HG03280 (cell line): ENCODE results near the gene SPTLC1.
"Not testable (repeated sequence)": the region's sequence is repeated elsewhere in the genome, so short reads cannot be mapped to it uniquely, and the experiment has no call there.

Source experiments
- ATAC-seq: cut with Tn5 transposase; IDR thresholded peaks from one replicate; pipeline ENCODE4 v1.9.1; 2021; ENCODE audit warnings: mild to moderate bottlenecking, moderate library complexity; ENCODE audit not compliant: unreplicated experiment

Gene SPTLC1

GRCh38 chr9:92036411-92036746, 78.8 kb downstream of the SPTLC1 start:
- no peak for ATAC-seq

- ATAC-seq: no peak
Measured at GRCh38 chr9:92035687-92036410, 79.4 kb downstream of the SPTLC1 start.

GRCh38 chr9:92035146-92035545, 80.1 kb downstream of the SPTLC1 start:
- no peak for ATAC-seq

DNA sequence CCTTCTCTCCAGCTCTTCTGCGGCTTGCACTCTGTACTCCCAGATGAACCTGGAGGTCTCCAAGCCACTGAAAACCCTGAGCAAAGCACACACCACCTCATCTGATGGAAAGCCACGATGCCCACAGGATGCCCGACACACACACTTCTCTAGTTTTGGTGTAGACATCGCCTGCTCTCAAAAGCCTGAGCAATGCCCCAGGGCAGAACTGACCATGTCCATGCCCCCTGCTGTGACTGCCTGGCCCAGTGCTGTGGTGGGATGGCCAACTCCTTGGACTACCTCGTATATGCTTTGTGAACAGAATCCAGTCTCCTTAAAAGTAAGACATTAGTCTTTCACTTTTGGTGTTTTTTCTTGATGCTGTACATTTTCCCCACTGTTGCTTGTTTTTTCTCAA, 81.2 kb downstream of the SPTLC1 start:
- no peak for ATAC-seq

- ATAC-seq: no peak
Measured at GRCh38 chr9:92033307-92033706, 81.9 kb downstream of the SPTLC1 start.

- ATAC-seq: no peak
Measured at GRCh38 chr9:92032891-92033290, 82.3 kb downstream of the SPTLC1 start.

DNA sequence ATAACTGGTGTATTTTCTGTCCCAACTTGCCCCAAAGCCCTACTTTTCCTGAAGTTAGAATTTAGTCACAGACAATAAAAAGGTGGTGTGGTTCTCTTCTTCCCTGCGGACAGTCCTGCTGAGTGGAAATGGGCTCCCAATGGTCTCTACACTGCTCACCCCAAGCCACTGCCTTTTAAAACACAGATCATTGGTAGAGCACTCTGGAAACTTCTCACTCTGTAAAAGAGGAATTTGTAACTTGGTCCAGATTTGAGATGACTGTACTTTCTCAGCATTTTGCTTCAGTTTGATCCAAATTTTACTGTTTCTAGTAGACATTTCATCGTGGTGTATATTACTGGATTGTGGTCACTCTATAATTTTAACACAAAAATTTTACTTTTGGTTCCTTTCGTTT, 84.8 kb downstream of the SPTLC1 start:
- ATAC-seq: no peak

GRCh38 chr9:92029553-92029952, 85.7 kb downstream of the SPTLC1 start:
- no peak for ATAC-seq

- no peak for ATAC-seq
Measured at GRCh38 chr9:92026206-92027002, 88.8 kb downstream of the SPTLC1 start.

DNA sequence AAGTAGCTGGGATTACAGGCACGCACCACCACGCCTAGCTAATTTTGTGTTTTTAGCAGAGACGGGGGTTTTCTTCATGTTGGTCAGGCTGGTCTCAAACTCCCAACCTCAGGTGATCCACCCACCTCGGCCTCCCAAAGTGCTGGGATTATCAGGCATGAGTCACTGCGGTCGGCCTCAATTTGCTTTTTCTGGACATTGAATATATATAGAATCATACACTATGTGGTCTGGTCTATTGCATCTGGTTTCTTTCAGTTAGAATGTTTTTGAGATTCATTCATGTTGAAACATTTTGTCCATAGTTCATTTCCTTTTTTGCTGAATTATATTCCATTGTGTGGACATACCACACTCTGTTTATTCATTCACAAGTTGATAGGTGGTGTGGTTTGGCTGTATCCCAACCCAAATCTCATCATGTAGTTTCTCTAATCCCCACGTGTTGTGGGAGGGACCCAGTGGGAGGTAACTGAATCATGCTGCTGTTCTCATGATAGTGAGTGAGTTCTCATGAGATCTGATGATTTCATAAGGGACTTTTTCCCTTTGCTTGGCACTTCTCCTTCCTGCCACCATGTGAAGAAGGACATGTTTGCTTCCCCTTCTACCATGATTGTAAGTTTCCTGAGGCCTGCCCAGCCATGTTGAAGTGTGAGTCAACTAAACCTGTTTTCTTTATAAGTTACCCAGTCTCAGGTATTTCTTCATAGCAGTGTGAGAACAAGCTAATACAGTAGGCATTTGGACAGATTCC, 93.2 kb downstream of the SPTLC1 start:
- ATAC-seq: not testable (repeated sequence)

DNA sequence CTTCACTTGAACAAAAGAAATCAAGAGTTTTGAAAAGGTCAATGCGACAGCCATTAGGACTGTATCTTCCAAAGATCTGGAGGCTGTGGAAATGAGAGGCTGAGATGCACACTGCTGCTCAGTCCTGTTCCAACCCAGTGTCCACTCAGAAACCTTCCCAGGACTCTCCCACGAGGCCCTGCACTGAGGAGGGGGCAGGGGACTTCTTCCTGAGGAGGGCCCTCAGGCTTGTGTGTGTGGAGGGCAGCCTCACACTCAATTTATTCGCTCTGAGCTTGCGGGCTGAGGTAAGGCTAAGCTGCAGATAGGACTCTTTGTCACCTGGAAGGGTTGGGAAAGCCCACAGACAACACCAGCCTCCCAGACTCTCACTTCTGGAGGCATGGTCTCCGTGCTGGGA, 95.6 kb downstream of the SPTLC1 start:
- ATAC-seq: no peak

DNA sequence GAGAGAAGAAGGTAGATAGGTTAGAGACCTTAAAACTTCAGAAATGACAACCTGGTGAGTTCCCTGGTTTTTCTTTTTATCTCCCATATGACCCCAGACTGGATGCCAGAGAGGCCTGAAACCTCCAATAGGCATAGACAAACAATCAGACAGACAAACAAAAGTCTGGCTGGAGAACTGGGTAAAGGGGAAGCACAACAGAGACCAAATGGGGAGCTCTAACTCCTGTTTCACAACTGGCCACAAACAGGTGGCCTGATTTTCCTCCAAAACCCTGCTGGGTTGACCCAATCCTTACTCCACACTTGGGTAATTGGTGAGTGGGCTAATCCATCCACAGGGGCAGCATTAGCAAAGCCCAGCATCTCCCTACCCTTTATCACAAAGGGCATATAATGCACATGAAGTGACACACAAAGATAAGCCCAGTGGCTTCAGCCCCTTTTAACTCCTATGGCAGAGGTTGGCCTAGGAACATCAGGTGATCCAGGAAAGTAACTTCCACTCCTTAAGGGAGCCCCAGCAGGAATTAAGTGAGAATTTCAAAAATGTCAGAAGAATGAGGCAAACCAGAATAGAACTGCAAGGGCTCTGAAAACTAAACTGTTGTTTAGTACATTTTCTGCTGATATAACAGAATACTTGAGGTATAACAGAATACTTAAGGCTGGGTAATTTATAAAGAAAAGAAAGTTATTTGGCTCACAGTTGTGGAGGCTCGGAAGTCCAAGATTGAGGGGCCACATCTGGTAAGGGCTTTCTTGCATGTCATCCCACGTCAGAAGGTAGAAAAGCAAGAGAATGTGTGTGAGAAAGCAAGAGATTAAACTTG, 104.3 kb downstream of the SPTLC1 start:
- no peak for ATAC-seq

DNA sequence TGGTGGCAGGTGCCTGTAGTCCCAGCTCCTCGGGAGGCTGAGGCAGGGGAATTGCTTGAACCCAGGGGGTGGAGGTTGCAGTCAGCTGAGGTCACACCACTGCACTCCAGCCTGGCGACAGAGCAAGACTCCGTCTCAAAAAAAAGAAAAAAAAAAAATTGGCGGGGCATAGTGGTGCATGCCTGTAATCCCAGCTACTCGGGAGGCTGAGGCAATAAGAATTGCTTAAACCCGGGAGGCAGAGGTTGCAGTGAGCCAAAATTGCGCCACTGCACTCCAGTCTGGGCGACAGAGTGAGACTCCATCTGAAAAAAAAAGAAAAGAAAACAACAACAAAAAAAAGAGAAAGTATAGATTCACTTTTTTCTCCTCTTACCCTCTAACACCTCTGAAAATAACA, 105.0 kb downstream of the SPTLC1 start:
- not testable (repeated sequence) for ATAC-seq

GRCh38 chr9:92008041-92008440, 107.2 kb downstream of the SPTLC1 start:
- no peak for ATAC-seq

GRCh38 chr9:92004045-92004392, 111.2 kb downstream of the SPTLC1 start:
- no peak for ATAC-seq

DNA sequence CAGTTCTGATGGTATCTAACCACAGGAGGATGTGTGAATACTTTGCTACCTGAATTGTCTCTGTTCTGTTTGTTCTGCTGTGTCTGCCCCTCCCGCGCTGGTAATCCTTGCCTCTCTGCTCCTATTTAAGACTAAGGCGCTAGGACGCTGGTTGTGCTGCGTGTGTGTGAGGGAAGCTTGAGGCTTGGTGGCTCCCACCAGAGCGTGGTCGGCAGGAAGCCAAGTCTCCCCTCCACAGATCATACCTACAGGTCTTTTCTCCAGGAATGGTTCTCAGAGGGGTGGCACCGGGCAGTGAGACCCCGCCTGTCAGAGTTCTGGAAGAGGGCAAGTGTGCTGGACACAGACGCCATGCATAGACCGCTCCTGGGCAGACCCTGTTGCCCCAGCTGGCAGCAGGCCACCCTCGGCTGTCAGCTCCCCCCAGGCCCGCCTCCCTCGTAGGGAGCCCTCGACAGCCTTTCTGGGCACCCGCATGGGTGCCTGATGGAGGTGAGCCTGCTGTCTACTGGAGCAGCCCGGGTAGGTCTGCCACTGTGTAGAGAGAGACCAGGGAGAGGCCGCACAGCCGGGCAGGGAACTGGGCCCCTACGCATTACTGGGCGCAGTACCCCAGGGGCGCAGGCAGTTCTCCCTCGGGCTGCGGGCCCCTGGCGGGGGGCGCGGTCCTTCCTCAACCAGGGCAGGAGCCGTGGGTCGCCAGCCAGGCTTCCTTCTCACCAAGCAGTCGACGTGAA, 111.7 kb downstream of the SPTLC1 start:
- ATAC-seq: no peak

- not testable (repeated sequence) for ATAC-seq
Measured at GRCh38 chr9:92001948-92002347, 113.3 kb downstream of the SPTLC1 start.

- no peak for ATAC-seq
Measured at GRCh38 chr9:92001244-92001643, 114.0 kb downstream of the SPTLC1 start.

GRCh38 chr9:91995000-91995655, 120.1 kb downstream of the SPTLC1 start:
- ATAC-seq: no peak

GRCh38 chr9:91994422-91994821, 120.8 kb downstream of the SPTLC1 start:
- ATAC-seq: no peak
